Daoy (cell line): ENCODE results near the gene BCL7A. TPM values are rescaled to one million over a fixed set of nuclear protein-coding genes. Genes with fewer than 3 reads are reported as not detected.
A peak's percentile ranks its signal among the peaks of the same experiment; 100 is the strongest.

ENCODE experiments used
- DNase-seq: peaks from one replicate; pipeline ENCODE4 v3.0.0-alpha.2; 2015; ENCODE audit warnings: low read depth
- total RNA-seq: library from RNA; depleted of rRNA; stranded (reverse); fragments of >200 nt; shearing (Covaris generic); gene quantifications from 2 replicates; pipeline ENCODE4 v1.2.3, GENCODE V29; 2014

The BCL7A gene
- total RNA-seq, 1 experiment from 2014 or later: 9.4 TPM

GRCh38 chr12:121996945-121997612, 24.6 kb upstream of the BCL7A start:
- peak; percentile 38 for DNase-seq

- DNase-seq: no peak
These were observed 20.0 kb upstream of the BCL7A start for GRCh38 chr12:122001466-122002209.

GRCh38 chr12:122003651-122004611, 17.8 kb upstream of the BCL7A start:
- no peak for DNase-seq

- no peak for DNase-seq
These were observed 17.0 kb upstream of the BCL7A start for GRCh38 chr12:122004633-122005071.

- no peak for DNase-seq
These were observed 16.4 kb upstream of the BCL7A start for GRCh38 chr12:122005252-122005776.

GRCh38 chr12:122006186-122006926, 15.3 kb upstream of the BCL7A start:
- DNase-seq: no peak

GRCh38 chr12:122009741-122010140, 11.9 kb upstream of the BCL7A start:
- no peak for DNase-seq

- no peak for DNase-seq
These were observed 9.5 kb upstream of the BCL7A start for GRCh38 chr12:122012184-122012583.

GRCh38 chr12:122013136-122013535, 8.5 kb upstream of the BCL7A start:
- DNase-seq: no peak

GRCh38 chr12:122013791-122014590, 7.7 kb upstream of the BCL7A start:
- no peak for DNase-seq

- no peak for DNase-seq
These were observed 6.9 kb upstream of the BCL7A start for GRCh38 chr12:122014781-122015180.

GRCh38 chr12:122018457-122018856, 3.2 kb upstream of the BCL7A start:
- DNase-seq: no peak

GRCh38 chr12:122018937-122019336, 2.7 kb upstream of the BCL7A start:
- no peak for DNase-seq

- no peak for DNase-seq
These were observed 890 bp upstream of the BCL7A start for GRCh38 chr12:122020795-122021192.

GRCh38 chr12:122021193-122021821, 377 bp upstream of the BCL7A start:
- peak; percentile 39 for DNase-seq

- DNase-seq: peak; percentile 48
These were observed 982 bp downstream of the BCL7A start for GRCh38 chr12:122022393-122023338.

- DNase-seq: peak; percentile 71
These were observed 1.9 kb downstream of the BCL7A start for GRCh38 chr12:122023339-122024131.
